Ishikawa (cell line): ENCODE data around the gene DLX5.

Experiments used
- CEBPB ChIP-seq: IDR thresholded peaks from 2 replicates; pipeline ENCODE4 v1.6.1; 2012
- CREB1 ChIP-seq: IDR thresholded peaks from 2 replicates; pipeline ENCODE4 v1.6.1; 2012; ENCODE audit warnings: low read depth
- EGR1 ChIP-seq: IDR thresholded peaks from 2 replicates; pipeline ENCODE4 v1.6.1; 2012
- EP300 ChIP-seq: IDR thresholded peaks from 2 replicates; pipeline ENCODE4 v1.6.1; 2012; ENCODE audit warnings: borderline replicate concordance
- FOXM1 ChIP-seq: IDR thresholded peaks from 2 replicates; pipeline ENCODE4 v1.6.1; 2012; ENCODE audit warnings: low read depth, borderline replicate concordance
- MAX ChIP-seq: IDR thresholded peaks from 2 replicates; pipeline ENCODE4 v1.6.1; 2012
- NFIC ChIP-seq: IDR thresholded peaks from 2 replicates; pipeline ENCODE4 v1.6.1; 2012
- RAD21 ChIP-seq: IDR thresholded peaks from 2 replicates; pipeline ENCODE4 v1.6.1; 2012; ENCODE audit warnings: low read depth
- REST ChIP-seq: IDR thresholded peaks from 2 replicates; pipeline ENCODE4 v1.6.1; 2012; ENCODE audit warnings: low read depth, mild to moderate bottlenecking
- TAF1 ChIP-seq: IDR thresholded peaks from 2 replicates; pipeline ENCODE4 v1.6.1; 2012; ENCODE audit warnings: low read depth, mild to moderate bottlenecking
- TCF12 ChIP-seq: IDR thresholded peaks from 2 replicates; pipeline ENCODE4 v1.6.1; 2012; ENCODE audit warnings: low read depth
- TEAD4 ChIP-seq: IDR thresholded peaks from 2 replicates; pipeline ENCODE4 v1.6.1; 2012
- USF1 ChIP-seq: IDR thresholded peaks from 2 replicates; pipeline ENCODE4 v1.6.1; 2012
- YY1 ChIP-seq: IDR thresholded peaks from 2 replicates; pipeline ENCODE4 v1.6.1; 2012; ENCODE audit warnings: low read depth
- ZBTB7A ChIP-seq: IDR thresholded peaks from 2 replicates; pipeline ENCODE4 v1.6.1; 2012; ENCODE audit warnings: low read depth

Gene DLX5

GRCh38 chr7:97017192-97018125, 7.2 kb downstream of the DLX5 start:
- TF ChIP-seq YY1, result no peak
- no peak for TF ChIP-seq EP300
- no peak for TF ChIP-seq NFIC
- TF ChIP-seq CEBPB, result no peak
- no peak for TF ChIP-seq RAD21
- TF ChIP-seq REST, result no peak
- no peak for TF ChIP-seq ZBTB7A
- no peak for TF ChIP-seq USF1
- no peak for TF ChIP-seq TAF1
- TF ChIP-seq CREB1, result no peak
- no peak for TF ChIP-seq MAX

- TF ChIP-seq RAD21, result peak; percentile 37; the same call in 1 of the 2 replicates
- TF ChIP-seq NFIC, result peak; percentile 30; the same call in 1 of the 2 replicates
- 0 out of 2 replicates have a peak, but pooled peaks have one; percentile 23 for TF ChIP-seq TCF12
- TF ChIP-seq MAX, result 0 out of 2 replicates have a peak, but pooled peaks have one; percentile 9
- no peak for TF ChIP-seq CREB1
Measured at GRCh38 chr7:97016381-97017191, 8.0 kb downstream of the DLX5 start.

- no peak for TF ChIP-seq RAD21
- no peak for TF ChIP-seq ZBTB7A
- TF ChIP-seq USF1, result no peak
- no peak for TF ChIP-seq EGR1
- TF ChIP-seq EP300, result no peak
- TF ChIP-seq FOXM1, result no peak
Measured at GRCh38 chr7:97015756-97016380, 8.8 kb downstream of the DLX5 start.

GRCh38 chr7:97015279-97015678, 9.4 kb downstream of the DLX5 start:
- no peak for TF ChIP-seq MAX
- no peak for TF ChIP-seq NFIC
- no peak for TF ChIP-seq TEAD4
- no peak for TF ChIP-seq REST
- TF ChIP-seq TCF12, result no peak
- TF ChIP-seq ZBTB7A, result no peak
- TF ChIP-seq USF1, result no peak
- TF ChIP-seq EGR1, result no peak
- TF ChIP-seq RAD21, result no peak
- no peak for TF ChIP-seq FOXM1
- TF ChIP-seq CEBPB, result no peak
- TF ChIP-seq CREB1, result no peak
- TF ChIP-seq TAF1, result no peak
- no peak for TF ChIP-seq YY1
- TF ChIP-seq EP300, result no peak
